Measurements from ENCODE around the gene SLC22A3.
"Not testable (repeated sequence)": the region's sequence is repeated elsewhere in the genome, so short reads cannot be mapped to it uniquely, and the experiment has no call there.

SLC22A3 gene

GRCh38 chr6:160375561-160375949, 27.4 kb downstream of the SLC22A3 start:
- DNase-seq = no peak

GRCh38 chr6:160376445-160376844, 28.3 kb downstream of the SLC22A3 start:
- no peak for DNase-seq

- DNase-seq = no peak
Measured at GRCh38 chr6:160378218-160378617, 30.0 kb downstream of the SLC22A3 start.

GRCh38 chr6:160378882-160379281, 30.7 kb downstream of the SLC22A3 start:
- no peak for DNase-seq

GRCh38 chr6:160379466-160379865, 31.3 kb downstream of the SLC22A3 start:
- DNase-seq = no peak

- DNase-seq = no peak
Measured at GRCh38 chr6:160382946-160383345, 34.8 kb downstream of the SLC22A3 start.

GRCh38 chr6:160386869-160387530, 38.8 kb downstream of the SLC22A3 start:
- no peak for DNase-seq

- no peak for DNase-seq
Measured at GRCh38 chr6:160387916-160388643, 39.9 kb downstream of the SLC22A3 start.

- no peak for DNase-seq
Measured at GRCh38 chr6:160388922-160389321, 40.7 kb downstream of the SLC22A3 start.

- DNase-seq = no peak
Measured at GRCh38 chr6:160391419-160392116, 43.4 kb downstream of the SLC22A3 start.

GRCh38 chr6:160393442-160393841, 45.3 kb downstream of the SLC22A3 start:
- not testable (repeated sequence) for DNase-seq

- DNase-seq = no peak
Measured at GRCh38 chr6:160393891-160394653, 45.9 kb downstream of the SLC22A3 start.

GRCh38 chr6:160394654-160395035, 46.5 kb downstream of the SLC22A3 start:
- no peak for DNase-seq

- no peak for DNase-seq
Measured at GRCh38 chr6:160395187-160395586, 47.0 kb downstream of the SLC22A3 start.

- DNase-seq = no peak
Measured at GRCh38 chr6:160396292-160396691, 48.1 kb downstream of the SLC22A3 start.

GRCh38 chr6:160398674-160399271, 50.6 kb downstream of the SLC22A3 start:
- DNase-seq = no peak

- no peak for DNase-seq
Measured at GRCh38 chr6:160400446-160400845, 52.3 kb downstream of the SLC22A3 start.

- DNase-seq = no peak
Measured at GRCh38 chr6:160408528-160408927, 60.4 kb downstream of the SLC22A3 start.

- no peak for DNase-seq
Measured at GRCh38 chr6:160412993-160413392, 64.8 kb downstream of the SLC22A3 start.

GRCh38 chr6:160417146-160417545, 69.0 kb downstream of the SLC22A3 start:
- no peak for DNase-seq

GRCh38 chr6:160417550-160417949, 69.4 kb downstream of the SLC22A3 start:
- no peak for DNase-seq

GRCh38 chr6:160418370-160418769, 70.2 kb downstream of the SLC22A3 start:
- DNase-seq = no peak

- no peak for DNase-seq
Measured at GRCh38 chr6:160419488-160419887, 71.3 kb downstream of the SLC22A3 start.

All from NCI-H2029 treated with DMSO at 0.1 percent for 48 hours (cell line).